Activated CD4-positive, alpha-beta T cell treated with anti-CD3 and anti-CD28 coated beads, Interleukin-2, amount 50 U/mL, for 4 hours (primary cell): Measurements from ENCODE around the gene NPIPA2.
"Not testable (repeated sequence)": the region's sequence is repeated elsewhere in the genome, so short reads cannot be mapped to it uniquely, and the experiment has no call there.

Source experiments
- DNase-seq, 2 experiments: peaks; one replicate each; pipeline ENCODE4 v3.0.0-alpha.2; 2020

The NPIPA2 gene

DNA sequence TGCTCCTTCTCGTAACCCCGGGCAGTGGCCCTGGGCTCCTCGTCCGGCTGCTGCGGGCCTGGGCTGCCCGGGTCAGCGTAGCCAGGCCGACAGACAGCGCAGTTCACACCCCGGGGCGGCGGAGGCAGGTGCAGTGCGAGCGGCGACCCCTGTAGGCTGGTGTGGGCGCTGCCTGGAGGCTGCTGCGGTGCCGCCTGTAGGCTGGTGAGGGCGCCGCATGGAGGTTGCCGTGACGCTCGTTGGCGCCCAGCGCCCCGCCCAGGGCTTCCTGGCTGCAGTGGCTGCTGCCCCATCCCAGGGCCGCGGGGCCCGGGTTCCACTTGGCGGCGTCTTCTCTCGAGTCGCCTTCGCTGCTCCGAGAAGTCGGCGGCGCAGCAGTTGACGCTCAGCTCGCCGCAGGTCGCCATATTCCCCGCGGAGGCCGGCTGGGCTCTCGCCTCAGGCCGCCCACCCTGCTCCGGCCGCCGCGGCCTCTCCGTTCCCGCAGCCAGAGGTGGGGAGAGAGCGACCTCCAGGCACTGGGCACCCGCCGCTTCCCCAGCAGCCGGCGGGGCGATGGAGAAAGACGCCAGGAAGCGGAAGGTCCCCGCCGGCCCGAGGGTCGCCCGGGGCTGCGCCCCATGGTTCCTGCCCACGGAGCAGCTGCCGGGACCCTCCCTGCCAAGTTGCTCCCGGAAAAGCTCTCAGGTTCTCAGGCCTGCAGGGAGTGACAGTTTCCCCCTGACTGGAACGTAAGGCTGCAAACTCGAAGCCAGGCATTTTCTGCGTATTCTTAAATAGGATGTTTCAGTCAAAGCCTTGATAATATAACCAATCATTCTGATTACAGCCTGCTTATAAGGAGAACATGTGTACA lies at the start of gene NPIPA2:
Gene NPIPA2, plus strand, starts transcription at position 261 of the 856 bp plus-strand sequence. CDS start 5,533 bp downstream, outside the sequence.
- not testable (repeated sequence) for DNase-seq

DNA sequence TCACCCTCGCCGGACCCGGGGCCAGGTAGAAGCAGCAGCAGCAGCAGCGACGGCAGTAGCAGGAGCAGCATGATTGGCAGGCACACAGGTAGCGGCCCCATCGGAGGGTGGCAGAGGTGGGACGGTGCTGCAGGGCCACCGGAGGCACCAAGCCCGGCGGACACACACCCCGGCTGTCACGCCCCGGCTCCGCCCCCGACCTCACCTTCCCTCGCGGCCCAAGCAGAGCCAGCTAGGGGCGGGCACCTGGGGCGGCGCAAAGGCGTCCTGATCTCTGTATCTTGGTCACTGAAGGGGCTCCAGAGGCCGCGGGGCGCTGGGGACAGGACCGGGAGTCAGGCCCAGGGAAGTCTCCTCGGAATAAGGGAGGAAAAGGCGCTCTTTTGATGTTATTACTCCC lies 48.2 kb upstream of the NPIPA2 start, which contains the start of gene PLA2G10:
Gene PLA2G10, minus strand, starts transcription at position 180 of the 400 bp plus-strand sequence. Its CDS starts 79 bp downstream, at position 101.
- not testable (repeated sequence) for DNase-seq

DNA sequence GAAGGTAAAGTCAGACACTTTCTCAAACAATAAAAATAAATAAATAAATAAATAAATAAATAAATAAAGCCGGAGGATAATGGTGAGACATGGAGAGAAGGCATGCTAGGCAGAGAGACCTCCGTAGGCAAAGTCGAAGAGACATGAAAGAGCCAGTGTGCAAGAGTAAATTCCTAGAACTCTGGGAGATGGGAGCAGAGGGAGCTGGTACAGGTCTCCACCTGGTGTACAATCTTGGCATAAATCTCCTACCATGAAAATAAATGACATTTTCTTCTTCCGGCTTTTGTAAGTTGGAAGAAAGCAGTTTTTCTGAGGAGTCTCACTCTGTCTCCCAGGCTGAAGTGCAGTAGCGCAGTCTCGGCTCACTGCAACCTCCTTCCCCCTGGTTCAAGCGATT lies 40.5 kb upstream of the NPIPA2 start:
- not testable (repeated sequence) for DNase-seq

DNA sequence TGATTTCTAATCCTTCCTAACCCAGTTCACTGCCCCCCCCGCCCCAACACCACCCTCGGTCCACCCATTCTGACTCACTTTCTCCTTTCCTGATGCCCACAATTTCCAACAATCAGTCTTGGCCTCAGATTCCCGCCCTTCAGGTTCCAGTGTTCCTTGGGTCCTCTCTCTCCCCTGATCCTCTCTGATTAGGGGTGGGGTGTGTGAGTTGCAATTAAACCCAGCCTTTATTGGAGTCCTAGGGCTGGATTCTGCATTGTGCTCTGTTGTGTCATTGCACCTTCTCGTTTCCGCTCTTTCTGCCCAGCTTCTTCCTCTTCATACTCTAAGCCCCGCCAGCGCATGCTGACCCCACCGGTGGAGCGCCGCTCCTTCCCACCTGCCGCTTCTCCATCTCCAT lies 39.7 kb upstream of the NPIPA2 start:
- DNase-seq, result not testable (repeated sequence)

DNA sequence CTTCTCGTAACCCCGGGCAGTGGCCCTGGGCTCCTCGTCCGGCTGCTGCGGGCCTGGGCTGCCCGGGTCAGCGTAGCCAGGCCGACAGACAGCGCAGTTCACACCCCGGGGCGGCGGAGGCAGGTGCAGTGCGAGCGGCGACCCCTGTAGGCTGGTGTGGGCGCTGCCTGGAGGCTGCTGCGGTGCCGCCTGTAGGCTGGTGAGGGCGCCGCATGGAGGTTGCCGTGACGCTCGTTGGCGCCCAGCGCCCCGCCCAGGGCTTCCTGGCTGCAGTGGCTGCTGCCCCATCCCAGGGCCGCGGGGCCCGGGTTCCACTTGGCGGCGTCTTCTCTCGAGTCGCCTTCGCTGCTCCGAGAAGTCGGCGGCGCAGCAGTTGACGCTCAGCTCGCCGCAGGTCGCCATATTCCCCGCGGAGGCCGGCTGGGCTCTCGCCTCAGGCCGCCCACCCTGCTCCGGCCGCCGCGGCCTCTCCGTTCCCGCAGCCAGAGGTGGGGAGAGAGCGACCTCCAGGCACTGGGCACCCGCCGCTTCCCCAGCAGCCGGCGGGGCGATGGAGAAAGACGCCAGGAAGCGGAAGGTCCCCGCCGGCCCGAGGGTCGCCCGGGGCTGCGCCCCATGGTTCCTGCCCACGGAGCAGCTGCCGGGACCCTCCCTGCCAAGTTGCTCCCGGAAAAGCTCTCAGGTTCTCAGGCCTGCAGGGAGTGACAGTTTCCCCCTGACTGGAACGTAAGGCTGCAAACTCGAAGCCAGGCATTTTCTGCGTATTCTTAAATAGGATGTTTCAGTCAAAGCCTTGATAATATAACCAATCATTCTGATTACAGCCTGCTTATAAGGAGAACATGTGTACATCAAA lies 38.9 kb upstream of the NPIPA2 start, which contains the start of gene NPIPA3:
Gene NPIPA3, plus strand, starts transcription at position 256 of the 856 bp plus-strand sequence. CDS start 5,533 bp downstream, outside the sequence.
- not testable (repeated sequence) for DNase-seq

DNA sequence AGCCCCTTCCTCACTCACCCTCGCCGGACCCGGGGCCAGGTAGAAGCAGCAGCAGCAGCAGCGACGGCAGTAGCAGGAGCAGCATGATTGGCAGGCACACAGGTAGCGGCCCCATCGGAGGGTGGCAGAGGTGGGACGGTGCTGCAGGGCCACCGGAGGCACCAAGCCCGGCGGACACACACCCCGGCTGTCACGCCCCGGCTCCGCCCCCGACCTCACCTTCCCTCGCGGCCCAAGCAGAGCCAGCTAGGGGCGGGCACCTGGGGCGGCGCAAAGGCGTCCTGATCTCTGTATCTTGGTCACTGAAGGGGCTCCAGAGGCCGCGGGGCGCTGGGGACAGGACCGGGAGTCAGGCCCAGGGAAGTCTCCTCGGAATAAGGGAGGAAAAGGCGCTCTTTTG lies 9.1 kb upstream of the NPIPA2 start:
- not testable (repeated sequence) for DNase-seq

DNA sequence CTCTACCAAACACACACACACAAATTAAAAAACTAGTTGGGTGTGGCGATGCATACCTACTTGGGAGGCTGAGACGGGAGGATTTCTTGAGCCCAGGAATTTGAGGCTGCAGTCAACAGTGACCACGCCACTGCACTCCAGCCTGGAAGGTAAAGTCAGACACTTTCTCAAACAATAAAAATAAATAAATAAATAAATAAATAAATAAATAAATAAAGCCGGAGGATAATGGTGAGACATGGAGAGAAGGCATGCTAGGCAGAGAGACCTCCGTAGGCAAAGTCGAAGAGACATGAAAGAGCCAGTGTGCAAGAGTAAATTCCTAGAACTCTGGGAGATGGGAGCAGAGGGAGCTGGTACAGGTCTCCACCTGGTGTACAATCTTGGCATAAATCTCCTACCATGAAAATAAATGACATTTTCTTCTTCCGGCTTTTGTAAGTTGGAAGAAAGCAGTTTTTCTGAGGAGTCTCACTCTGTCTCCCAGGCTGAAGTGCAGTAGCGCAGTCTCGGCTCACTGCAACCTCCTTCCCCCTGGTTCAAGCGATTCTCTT lies 1.4 kb upstream of the NPIPA2 start:
- not testable (repeated sequence) for DNase-seq

DNA sequence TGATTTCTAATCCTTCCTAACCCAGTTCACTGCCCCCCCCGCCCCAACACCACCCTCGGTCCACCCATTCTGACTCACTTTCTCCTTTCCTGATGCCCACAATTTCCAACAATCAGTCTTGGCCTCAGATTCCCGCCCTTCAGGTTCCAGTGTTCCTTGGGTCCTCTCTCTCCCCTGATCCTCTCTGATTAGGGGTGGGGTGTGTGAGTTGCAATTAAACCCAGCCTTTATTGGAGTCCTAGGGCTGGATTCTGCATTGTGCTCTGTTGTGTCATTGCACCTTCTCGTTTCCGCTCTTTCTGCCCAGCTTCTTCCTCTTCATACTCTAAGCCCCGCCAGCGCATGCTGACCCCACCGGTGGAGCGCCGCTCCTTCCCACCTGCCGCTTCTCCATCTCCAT lies 539 bp upstream of the NPIPA2 start:
- DNase-seq, result not testable (repeated sequence)

DNA sequence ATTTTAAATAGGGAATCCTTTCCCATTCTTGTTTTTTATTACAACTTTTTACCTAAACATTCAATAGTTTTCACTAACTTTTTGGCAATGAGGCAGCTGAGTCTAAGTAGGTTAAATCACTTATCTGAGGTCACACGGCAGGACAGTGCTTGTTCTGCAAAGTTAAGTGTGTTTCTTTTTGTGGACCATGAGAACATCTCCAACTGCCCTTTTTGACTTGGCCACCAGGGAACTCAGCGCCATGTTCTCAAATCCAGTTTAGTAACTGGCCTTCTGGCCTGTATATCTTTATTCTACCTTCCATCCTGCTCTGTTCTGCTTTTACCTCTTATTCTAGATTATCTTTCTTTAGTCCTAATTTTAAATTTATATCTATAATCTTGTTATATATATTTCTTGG lies 31.3 kb downstream of the NPIPA2 start:
- not testable (repeated sequence) for DNase-seq

DNA sequence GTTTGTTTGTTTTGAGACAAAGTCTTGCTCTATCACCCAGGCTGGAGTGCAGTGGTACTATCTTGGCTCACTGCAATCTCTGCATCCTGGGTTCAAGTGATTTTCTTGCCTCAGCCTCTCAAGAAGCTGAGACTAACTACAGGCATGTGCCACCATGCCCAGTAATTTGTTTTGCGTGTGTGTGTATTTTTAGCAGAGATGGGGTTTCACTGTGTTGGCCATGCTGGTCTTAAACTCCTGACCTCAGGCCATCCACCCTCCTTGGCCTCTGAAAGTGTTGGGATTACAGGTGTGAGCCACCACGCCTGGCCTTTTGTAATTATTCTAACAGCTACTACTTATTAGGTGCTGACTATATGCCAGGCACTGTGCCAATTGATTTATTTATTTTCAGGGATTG lies 33.3 kb downstream of the NPIPA2 start:
- not testable (repeated sequence) for DNase-seq

DNA sequence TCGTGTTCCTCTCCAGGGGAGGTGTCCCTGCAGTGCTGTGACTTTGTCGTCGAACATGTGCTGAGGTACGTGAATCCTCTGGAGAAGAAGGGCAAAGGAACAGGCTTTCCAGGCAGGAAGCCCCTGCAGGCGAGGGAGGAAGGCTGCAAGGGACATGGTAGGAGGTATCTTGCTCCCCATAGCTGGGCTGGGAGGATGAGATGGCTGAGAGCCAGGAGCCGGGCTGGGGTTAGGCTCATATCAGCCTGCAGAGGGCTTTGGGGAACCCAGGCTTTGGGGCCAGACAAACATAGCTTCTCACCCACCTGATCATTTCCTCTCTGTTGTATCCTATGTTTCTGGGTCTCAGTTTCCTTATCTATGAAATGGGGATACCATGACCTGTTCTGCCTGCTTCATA lies 34.4 kb downstream of the NPIPA2 start:
- not testable (repeated sequence) for DNase-seq

DNA sequence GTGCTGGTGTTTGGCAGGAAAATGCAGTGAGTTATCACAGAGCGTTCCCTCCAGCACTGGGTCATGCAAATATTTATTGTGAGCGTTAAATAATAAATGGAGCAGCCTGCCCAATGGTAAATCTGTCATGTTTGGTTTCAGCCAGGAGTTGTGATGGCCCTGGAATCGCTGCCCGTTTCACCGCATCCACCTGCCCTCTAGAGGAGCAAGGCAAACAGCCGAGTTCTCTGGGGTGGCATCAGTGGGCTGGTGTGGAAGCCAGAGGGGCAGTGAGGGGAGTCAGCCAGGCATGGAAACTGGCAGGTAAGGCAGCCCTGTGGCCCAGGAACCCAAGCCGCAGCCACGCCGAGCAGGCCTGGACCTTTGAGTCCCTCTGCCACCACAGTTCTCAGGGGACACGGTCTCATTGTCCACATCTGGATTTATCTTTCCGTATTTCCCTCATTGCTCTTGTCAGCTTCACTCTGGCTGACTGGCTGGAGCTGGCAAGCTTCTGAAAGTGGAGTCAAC lies 37.1 kb downstream of the NPIPA2 start:
- DNase-seq, result not testable (repeated sequence)

DNA sequence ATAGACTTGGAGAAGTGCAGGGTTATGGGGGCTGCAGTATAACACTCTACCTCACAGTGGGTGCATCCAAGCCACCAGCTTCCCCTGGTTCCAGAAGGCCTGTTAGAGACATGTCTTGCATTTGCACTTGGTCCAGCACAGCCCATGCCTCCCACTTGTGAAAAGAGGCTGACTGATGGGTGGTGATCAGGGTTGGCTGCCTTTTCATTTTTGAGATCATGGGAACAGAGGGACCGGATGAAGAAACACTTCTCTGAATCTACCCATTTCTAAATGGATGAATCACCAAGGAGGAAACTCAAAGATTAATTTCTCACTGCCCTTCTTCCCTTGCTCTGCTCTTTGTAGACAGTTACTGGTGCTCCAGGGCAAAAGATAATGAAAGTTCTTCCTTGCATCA lies 43.8 kb downstream of the NPIPA2 start:
- not testable (repeated sequence) for DNase-seq

DNA sequence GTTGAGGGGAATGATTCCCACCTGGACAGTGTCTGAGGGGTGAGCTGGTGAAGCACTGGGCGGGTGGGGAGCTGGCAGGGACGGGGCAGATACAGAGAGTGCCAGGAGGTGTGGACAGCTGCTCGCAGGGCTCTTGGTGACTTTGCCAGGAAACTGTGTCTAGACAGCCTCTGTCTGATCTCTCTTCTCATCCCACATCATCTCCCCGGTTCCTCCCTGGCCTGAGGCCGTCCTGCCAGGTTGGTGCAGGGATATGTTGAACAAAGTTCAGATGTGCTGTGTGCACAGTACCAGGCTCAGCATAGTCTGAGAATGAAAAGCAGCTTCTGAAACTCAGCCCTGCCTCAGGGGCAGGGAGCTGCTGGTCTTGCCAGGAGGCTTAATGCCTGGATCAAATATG lies 47.2 kb downstream of the NPIPA2 start:
- DNase-seq, result not testable (repeated sequence)

DNA sequence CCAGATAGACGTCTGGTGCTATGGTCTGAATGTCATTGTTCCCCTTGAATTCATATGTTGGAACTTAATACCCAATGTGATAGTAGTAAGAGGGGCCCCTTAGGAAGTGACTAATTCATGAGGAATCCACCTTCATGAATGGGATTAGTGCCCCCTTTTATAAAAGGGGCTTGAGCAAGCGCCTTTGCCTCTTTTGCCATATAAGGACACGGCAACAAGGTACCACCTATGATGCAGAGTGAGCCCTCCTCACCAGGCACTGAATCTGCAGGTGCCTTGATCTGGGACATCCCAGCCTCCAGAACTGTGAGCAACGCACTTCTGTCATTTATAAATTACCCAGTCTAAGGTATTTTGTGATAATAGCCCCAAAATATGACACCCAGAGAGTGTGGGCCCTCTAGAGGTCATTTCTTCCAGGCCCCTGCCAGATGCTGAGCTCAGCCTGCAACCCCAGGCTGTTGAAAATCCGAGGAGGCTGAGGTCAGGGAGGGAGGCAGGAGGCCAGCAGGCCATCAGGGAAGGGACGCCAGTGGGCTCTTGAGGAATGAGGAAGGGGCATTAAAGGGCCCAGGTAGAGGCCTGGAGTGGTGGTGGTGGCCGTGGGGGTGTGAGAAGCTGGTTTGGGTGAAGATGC lies 48.1 kb downstream of the NPIPA2 start:
- DNase-seq, result not testable (repeated sequence)

DNA sequence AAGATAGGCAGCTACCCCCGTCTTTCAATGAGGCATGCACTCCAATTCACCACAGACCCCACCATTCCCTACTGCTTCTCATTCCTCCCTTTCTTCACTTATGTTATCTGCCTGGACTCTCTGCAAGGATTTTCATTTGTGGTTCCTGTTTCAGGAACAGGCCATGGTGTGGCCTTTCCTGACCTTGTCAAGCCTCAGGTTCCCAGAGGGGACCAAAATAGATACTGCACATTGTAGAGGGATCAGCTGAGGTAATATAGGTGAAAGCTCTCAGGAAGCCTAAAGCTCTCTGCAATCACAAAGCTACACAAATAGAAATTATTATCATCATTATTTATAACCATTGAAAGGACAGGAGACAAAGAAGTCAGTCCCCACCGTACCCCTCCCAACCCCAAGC lies 50.6 kb downstream of the NPIPA2 start:
- DNase-seq, result not testable (repeated sequence)

DNA sequence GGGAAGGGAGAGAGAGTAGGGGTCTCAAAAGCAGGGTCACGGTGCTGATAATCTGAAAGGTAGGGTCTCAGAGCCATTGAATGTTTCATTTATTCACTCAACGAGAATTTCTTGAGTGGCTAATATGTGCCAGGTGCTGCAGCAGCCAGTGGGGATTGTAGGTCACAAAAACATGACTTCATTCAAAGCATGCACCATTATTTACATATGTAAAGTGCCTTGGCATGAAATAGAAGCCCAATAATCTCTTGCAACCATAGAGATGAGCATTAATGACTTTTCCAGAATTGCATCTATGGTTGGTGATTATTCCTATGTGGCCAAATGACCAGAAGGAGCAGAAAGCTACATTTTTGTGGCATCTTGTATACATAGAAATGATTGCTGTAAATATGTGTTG lies 55.2 kb downstream of the NPIPA2 start:
- not testable (repeated sequence) for DNase-seq

DNA sequence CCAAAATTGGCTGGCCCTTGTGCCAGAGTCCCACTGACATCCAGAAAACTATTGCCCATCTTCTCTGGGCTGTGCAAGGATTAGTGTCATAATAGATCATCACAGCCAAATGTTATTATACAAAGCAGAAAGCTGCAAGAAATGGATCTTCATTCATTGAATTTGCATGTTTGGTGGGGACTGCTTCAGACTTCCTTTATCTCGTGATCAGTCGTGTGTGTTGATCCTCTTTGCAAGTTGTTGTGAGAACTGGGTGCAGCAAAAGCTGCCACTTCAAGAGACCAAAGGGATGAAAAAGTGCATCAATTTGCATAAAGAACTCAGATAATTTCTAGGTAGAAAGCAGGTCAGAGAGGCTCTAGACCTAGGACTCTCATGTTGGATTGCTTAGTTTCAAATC lies 61.2 kb downstream of the NPIPA2 start:
- DNase-seq, result not testable (repeated sequence)

DNA sequence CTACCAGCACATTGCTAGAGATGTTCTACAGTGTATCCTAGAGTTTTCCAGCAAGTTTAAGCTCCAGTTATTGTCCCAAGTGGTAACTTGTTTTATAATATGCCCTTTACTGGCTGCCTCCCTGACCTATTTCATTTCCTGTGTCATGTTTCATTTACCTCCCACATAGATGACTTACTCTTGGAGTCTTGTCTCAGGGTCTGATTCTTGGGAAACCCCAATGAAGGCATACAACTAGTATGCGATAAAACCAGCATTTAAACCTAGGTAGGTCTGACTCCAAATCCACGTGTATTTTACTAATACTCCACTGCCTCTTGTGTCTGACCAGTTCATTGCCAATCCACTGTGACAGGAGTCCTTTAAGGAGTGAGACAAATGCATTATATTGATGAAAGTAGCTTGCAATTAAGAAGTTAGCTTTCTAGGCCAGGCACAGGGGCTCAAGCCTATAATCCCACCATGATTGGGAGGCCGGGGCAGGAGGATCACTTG lies 64.9 kb downstream of the NPIPA2 start:
- DNase-seq, result not testable (repeated sequence)

DNA sequence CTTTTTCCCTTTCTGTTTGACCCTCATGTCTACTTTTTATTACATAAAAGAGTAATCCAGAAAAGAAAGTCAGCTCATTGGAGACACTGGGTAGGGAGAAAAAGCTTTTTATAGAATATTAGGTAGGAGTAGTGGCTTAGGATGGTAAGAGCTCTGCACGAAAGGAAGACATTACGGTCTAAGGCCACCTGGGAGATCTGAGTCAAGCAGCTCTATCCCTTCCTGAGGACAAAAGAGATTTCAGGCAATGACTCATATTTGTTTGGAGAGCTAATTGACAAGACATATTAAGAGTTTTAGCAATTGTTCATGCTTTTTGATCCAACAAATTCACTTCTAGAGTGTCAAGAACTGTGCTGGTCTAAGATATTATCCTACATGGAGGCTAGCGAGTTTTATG lies 71.6 kb downstream of the NPIPA2 start:
- DNase-seq, result not testable (repeated sequence)
